GM21737 (cell line): ENCODE data around the gene P2RY2.

Source experiments
- ATAC-seq: cut with Tn5 transposase; IDR thresholded peaks from one replicate; pipeline ENCODE4 v1.9.1; 2021; ENCODE audit warnings: mild to moderate bottlenecking, moderate library complexity; ENCODE audit not compliant: unreplicated experiment

Gene P2RY2

GRCh38 chr11:73203790-73204189 is 14.3 kb upstream of the P2RY2 start:
- no peak for ATAC-seq

DNA sequence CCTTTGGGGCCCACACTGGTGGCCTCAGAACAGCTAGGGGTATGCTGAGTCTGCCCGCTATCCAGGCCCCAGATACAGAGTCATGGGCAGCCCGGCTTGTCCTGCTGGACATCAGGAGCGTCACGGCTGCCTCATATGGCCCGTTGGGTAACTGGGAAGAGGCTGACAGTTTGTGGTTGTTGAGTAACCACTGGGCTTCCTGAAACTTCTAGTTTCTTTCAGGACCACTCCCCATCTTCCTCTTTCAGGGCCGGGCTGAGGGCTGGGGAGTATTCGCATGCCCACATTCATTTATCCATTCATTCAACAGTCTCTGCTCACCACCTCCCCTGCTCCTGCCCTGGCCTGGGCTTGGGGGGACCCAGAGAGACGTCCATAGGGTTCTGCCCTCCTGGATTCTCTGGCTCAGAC is 13.4 kb upstream of the P2RY2 start:
- ATAC-seq, result no peak

- ATAC-seq, result no peak
Observed at GRCh38 chr11:73205661-73206343, 12.3 kb upstream of the P2RY2 start.

DNA sequence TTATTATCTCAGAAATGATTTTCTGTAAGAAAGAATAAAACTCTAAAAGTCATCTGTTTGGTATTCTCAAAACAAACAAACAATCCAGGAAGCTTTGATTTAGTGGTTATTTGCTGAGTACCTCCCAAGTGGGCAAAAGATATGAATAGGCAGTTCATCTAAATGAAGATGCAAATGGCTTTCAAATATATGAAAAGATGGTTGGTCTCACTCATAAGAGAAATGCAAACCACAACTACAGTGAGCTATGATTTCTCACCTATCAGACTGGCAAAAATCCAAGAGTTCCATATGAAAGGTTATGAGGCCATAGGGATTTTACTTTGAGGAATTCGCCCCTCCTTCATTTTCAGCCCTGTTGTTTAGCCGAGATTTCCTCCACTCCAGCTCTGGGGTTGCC is 11.3 kb upstream of the P2RY2 start:
- no peak for ATAC-seq

GRCh38 chr11:73209892-73210291 is 8.2 kb upstream of the P2RY2 start:
- ATAC-seq, result no peak

DNA sequence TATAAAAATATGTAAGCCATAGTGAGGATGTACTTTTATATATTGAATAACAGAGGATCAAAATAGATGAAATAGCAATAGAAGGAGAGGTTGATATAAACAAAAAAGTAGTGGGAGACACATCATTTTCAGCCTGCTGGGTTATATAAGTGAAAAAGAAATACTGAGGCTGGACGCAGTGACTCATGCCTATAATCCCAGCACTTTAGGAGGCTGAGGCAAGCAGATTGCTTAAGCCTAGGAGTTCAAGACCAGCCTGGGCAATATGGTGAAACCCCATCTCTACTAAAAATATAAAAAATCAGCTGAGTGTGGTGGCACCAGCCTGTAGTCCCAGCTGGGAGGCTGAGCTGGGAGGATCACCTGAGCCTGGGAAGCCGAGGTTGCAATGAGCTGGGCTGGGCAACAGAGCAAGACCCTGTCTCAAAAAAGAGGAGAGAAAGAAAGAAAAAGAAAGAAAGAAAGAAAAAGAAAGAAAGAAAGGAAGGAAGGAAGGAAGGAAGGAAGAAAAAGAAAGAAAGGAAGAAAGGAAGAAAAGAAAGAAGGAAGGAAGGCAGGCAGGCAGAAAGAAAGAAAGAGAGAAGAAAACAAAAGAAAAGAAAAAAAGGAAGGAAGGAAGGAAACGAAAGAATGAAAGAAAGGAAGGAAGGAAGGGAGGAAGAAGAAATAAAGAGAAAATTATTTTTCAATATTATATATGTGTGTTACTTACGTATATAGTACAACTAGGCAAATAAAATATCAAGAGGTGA is 7.0 kb upstream of the P2RY2 start:
- no peak for ATAC-seq

DNA sequence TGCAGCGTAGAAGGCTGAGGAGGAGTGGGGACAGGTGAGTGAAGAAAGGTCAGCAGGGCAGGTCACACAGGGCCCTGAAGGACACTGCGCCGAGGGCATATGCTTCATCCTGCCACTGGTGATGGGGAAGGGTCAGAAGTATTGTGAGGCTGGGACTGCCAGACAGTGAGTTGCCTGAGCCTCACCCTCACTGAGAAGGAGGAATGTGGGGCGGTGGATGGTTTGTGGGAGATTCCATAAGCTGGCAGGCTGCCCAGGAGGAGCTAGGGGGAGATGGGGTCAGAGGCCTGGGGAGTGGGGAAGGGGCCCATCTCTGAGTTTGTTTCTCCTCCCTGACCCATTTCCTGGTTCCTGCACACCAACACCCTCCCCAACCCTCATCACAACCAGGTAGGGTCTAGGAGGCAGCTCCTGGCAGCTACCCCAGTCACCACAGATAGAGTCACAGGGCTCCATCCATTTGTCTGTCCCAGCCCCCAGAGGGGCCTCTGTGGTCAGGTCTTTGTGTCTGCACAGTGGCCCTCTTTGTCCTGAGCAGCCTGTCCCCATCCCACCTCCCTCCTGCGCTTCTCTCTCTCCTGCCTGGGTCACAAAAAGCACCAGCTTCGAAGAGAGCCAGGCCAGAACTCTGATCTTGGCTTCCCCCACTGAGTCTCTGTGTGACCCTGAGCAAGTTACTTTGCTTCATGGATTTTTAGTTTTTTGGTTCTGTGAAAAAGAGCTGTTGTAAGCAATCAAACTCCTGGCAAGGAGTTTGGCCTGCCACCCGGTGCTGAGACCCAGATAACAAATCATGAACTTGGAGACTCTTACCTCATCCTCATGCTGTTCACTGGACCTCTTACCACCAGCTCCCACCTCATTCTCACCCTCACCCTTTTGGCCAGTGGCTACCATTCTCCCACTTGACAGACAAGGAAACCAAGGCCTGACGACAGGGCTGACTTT is 4.6 kb upstream of the P2RY2 start:
- no peak for ATAC-seq

GRCh38 chr11:73215191-73216134 is 2.6 kb upstream of the P2RY2 start:
- no peak for ATAC-seq

GRCh38 chr11:73216465-73216864 is 1.6 kb upstream of the P2RY2 start:
- no peak for ATAC-seq

DNA sequence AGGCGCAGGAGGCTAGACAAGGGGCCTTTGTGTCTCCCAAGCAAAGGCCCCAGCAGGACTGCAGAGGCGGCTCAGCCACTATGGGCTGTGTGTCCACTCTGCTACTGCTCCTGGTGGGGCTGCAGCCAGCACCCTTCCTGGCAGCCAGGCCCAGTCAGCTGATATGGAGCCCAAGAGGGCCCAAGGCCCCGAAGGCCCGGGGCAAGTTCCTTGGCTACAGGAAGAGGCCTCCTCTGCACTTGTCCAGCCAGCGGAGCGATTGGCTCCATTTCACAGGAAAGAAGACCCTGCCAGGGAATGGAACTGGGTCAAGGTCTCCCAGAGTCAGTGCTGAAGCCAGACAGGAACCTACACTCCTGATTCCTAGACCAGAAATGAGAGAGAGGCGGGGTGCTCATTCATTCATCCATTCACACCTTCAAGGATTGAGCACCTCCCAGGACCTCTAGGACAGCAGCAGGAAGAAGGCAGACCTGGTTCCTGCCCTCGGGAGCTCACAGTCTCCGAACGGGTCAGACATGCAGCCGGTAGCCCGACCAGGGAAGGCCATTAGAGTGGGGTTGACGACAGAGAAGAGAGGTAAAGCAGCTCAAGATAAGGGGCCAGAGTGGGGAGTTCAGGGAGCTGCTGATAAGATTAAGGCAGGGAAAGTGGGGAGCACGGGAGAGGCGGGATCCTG is 811 bp upstream of the P2RY2 start:
- no peak for ATAC-seq

- no peak for ATAC-seq
Observed at GRCh38 chr11:73217810-73218105, 323 bp upstream of the P2RY2 start.

GRCh38 chr11:73218830-73219215 is 742 bp downstream of the P2RY2 start:
- ATAC-seq, result no peak

DNA sequence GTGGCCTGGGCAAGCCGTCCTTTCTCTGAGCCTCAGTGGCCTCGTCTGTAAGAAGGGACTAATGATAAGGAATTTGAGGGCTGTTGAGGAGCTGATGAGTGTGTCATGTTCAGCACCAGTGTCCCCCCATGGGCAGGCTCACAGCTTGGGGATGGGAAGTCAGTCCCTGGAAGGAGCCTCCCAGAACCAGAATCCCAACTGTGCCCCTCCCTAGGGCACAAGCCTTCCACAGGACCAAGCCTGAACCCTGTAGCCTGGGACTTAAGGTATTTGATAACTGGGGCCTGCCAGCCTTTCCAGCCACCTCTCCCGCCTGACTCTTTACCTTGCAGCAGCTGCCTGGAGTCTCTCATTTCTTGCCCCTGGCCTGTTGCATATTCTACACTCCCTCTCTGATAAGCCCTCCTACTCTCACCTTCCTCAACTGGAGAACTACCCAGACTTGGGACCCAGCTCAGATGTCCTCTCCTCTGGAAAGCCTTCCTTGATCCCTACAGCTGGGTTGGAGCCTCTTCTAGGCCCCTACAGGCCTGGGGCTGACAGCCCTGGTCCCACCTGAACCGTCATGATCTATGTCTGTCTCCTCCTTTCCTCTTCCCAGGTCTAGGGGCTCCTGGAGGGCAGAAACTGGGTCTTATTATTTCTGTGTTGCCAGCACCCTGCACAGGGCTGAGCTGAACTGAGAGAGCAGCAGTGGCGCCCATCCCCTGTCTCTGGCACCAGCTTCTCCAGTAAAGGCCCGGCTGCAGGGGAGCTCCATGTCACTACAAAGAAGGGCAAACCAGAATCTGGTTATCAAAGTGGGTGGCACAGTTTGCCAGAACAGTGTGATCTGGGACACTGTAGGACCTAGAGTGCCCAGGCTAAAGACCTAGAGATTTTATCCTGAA is 1.6 kb downstream of the P2RY2 start:
- ATAC-seq, result no peak

- ATAC-seq, result no peak
Observed at GRCh38 chr11:73221451-73221850, 3.4 kb downstream of the P2RY2 start.

DNA sequence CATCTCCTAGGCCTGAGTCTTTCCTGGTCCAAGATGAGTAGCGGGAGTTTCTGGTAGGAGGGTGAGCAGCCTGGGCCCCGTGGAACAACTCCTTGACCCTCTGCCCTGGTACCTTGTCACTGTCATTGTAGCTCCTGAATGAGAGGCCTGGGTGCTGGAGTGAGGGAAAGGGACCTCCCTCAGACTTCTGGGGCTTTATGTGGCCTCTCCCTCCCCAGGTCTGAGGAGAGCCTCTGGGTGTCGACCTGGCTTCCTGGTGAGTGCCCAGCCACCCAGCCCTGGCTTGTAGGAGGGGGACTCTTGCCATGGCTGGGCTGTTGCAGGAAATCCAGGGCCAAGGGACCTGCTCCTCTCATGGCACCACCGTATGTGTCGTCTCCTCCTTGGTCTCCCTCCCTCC is 3.9 kb downstream of the P2RY2 start:
- no peak for ATAC-seq

- no peak for ATAC-seq
Observed at GRCh38 chr11:73223998-73224730, 6.1 kb downstream of the P2RY2 start.

DNA sequence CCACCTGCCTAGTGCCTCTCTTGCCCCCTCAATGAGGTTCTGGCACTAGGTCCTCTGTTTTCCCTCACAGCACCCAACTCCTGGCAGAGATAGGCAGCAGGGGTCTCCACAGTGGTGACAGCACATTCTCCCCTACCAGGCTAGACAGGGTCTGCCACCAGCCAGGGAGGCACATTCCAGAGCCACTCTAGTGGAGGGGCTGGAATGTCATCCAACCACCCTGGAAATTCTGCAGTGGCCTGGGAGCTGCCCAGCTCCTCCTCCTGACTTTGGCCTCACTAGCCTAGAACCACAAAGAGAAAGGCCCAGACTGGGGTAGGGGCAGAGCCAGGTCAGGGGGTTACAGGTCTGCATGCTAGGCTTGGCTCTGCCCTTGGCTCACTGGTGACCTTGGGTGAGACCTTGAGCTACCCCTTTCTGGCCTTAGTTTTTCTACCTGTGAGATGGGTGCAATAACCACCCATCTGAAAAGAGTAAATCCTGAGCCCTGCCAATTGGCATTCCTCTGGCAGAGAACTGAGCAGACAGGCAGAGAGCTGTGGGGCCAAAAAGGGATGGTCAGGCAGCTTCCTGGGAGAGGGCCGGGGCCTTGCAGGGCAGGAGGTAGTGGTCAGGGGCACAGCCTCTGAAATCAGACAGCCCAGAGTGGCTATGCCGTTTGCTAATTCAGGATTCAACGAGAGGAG is 7.1 kb downstream of the P2RY2 start:
- no peak for ATAC-seq

- ATAC-seq, result no peak
Observed at GRCh38 chr11:73225851-73226250, 7.8 kb downstream of the P2RY2 start.
